ENCODE results near the gene CCL11. TPM values are rescaled to one million over a fixed set of nuclear protein-coding genes. Genes with fewer than 3 reads are reported as not detected.
A peak's percentile ranks its signal among the peaks of the same experiment; 100 is the strongest.

Gene CCL11
- total RNA-seq, 1 experiment from 2014 or later, result not detected

DNA sequence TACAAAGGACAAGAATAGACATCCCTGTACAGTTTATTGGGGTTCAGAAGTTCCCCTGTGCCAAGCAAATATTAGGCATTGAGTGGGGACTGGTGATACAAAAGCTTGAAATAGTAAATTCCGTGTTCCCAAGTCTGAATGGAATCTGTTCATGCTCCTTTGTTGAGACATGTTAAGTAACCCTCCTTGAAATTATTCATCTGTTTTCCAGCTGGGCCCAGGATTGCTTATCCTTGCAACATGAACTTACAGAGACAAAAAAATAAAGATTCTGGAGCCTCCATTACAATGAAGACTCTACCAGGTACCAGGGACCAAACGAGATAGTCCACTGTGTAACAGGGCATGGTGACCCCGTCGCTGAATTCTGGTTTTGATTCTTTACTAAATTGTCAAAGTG is 27.6 kb downstream of the CCL11 start:
- no peaks in the 10 kb centered on the region for H3K9me3 ChIP-seq (ENCODE audit: low read length)
- no peak overlapping the region for H3K9ac ChIP-seq (ENCODE audit: low read length)
- BruUV-seq (replicated peaks), result no TSS peak
- no peak overlapping the region for H2AFZ ChIP-seq (ENCODE audit: low read length)
- no peaks in the 10 kb centered on the region for H3K9me2 ChIP-seq (replicated peaks; ENCODE audit: low read length)
- H3K27ac ChIP-seq (ENCODE audit: low read length), result no peak overlapping the region
- no peaks in the 10 kb centered on the region for H4K20me1 ChIP-seq (ENCODE audit: low read length)
- intact Hi-C loops (cut with micrococcal nuclease), result no loop called here
- no peak overlapping the region for H3K4me2 ChIP-seq (ENCODE audit: low read length)
- no peaks in the 10 kb centered on the region for H3F3A ChIP-seq (ENCODE audit: low read length, unreplicated experiment)
- H3K79me2 ChIP-seq (ENCODE audit: low read length), result no peaks in the 10 kb centered on the region
- no peaks in the 10 kb centered on the region for H3K27me3 ChIP-seq (ENCODE audit: low read length)
- H3K4me1 ChIP-seq (ENCODE audit: insufficient read depth, low read length), result no peaks in the 10 kb centered on the region
- CTCF ChIA-PET, result no interaction called here
- DNase-seq, result no peak
- no peaks in the 10 kb centered on the region for H3K36me3 ChIP-seq (ENCODE audit: low read depth, low read length)
- POLR2A ChIA-PET (ENCODE audit: unreplicated experiment), result no interaction called here
- ATAC-seq, result no peak
- TF ChIP-seq, protein P1, sequence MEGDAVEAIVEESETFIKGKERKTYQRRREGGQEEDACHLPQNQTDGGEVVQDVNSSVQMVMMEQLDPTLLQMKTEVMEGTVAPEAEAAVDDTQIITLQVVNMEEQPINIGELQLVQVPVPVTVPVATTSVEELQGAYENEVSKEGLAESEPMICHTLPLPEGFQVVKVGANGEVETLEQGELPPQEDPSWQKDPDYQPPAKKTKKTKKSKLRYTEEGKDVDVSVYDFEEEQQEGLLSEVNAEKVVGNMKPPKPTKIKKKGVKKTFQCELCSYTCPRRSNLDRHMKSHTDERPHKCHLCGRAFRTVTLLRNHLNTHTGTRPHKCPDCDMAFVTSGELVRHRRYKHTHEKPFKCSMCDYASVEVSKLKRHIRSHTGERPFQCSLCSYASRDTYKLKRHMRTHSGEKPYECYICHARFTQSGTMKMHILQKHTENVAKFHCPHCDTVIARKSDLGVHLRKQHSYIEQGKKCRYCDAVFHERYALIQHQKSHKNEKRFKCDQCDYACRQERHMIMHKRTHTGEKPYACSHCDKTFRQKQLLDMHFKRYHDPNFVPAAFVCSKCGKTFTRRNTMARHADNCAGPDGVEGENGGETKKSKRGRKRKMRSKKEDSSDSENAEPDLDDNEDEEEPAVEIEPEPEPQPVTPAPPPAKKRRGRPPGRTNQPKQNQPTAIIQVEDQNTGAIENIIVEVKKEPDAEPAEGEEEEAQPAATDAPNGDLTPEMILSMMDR (conservative IDR thresholded peaks at IDR 0.05; ENCODE audit: low read depth, low read length), result no peak
- no peak for TF ChIP-seq EZH2phosphoT487 (IDR thresholded peaks at IDR 0.05; ENCODE audit: borderline replicate concordance, low read length)
- TF ChIP-seq EZH2 (IDR thresholded peaks at IDR 0.05; ENCODE audit: low read length, unreplicated experiment), result no peak
- H3K4me3 ChIP-seq (ENCODE audit: low read length), result no peak overlapping the region

DNA sequence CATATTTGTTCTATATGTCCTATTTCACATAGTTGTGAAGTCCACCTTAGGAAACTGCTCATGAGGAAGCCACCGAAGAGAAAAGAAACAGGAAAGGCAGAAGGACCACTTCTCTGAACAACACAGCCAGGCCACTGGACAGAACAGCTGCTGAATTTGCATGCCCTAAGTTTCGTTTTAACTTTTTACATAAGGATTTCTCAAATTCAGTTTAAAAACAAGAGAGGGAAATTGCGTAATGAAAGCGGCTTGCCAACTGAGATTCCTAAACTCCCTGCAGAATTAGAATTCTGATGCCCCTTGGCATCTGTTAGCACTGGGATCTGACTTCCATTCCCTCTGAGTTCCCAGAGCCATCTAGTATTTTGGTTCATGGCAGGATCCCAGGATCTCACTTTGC is 28.7 kb downstream of the CCL11 start:
- H3K27me3 ChIP-seq (ENCODE audit: low read length), result no peaks in the 10 kb centered on the region
- ChIA-PET POLR2A (ENCODE audit: unreplicated experiment) (no interaction called here), CTCF (no interaction called here)
- BruUV-seq (replicated peaks), result no TSS peak
- H3K27ac ChIP-seq (ENCODE audit: low read length), result no peak overlapping the region
- intact Hi-C loops (cut with micrococcal nuclease), result no loop called here
- no peaks in the 10 kb centered on the region for H3K79me2 ChIP-seq (ENCODE audit: low read length)
- no peaks in the 10 kb centered on the region for H3K9me2 ChIP-seq (replicated peaks; ENCODE audit: low read length)
- H3K4me2 ChIP-seq (ENCODE audit: low read length), result no peak overlapping the region
- no peaks in the 10 kb centered on the region for H3K4me1 ChIP-seq (ENCODE audit: insufficient read depth, low read length)
- no peak overlapping the region for H3K4me3 ChIP-seq (ENCODE audit: low read length)
- no peak for ATAC-seq
- no peak overlapping the region for H2AFZ ChIP-seq (ENCODE audit: low read length)
- no peaks in the 10 kb centered on the region for H4K20me1 ChIP-seq (ENCODE audit: low read length)
- no peaks in the 10 kb centered on the region for H3F3A ChIP-seq (ENCODE audit: low read length, unreplicated experiment)
- no peaks in the 10 kb centered on the region for H3K36me3 ChIP-seq (ENCODE audit: low read depth, low read length)
- DNase-seq, result no peak
- TF ChIP-seq, protein P1 (conservative IDR thresholded peaks at IDR 0.05; ENCODE audit: low read depth, low read length), result no peak
- TF ChIP-seq EZH2phosphoT487 (IDR thresholded peaks at IDR 0.05; ENCODE audit: borderline replicate concordance, low read length) (no peak), EZH2 (IDR thresholded peaks at IDR 0.05; ENCODE audit: low read length, unreplicated experiment) (no peak)
- H3K9me3 ChIP-seq (ENCODE audit: low read length), result no peaks in the 10 kb centered on the region
- H3K9ac ChIP-seq (ENCODE audit: low read length), result no peak overlapping the region

DNA sequence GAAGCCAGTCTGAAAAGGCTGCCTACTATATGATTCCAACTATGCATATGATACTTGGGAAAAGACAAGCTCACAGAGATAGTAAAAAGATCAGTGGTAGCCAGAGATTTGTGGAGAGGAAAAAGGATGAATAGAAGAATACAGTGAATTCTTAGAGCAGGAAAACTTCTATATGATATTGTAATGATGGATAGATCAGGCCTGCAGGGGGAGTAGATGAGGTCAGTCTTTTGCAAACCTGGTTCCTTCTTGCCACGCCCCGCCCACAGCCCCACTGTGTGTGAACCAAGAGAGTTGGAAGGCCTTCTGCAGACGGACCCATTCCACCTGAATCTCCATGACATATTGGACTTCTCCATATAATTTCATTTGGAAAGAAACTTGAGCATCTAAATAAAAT is 32.9 kb downstream of the CCL11 start:
- ChIA-PET CTCF (no interaction called here), POLR2A (ENCODE audit: unreplicated experiment) (no interaction called here)
- H4K20me1 ChIP-seq (ENCODE audit: low read length), result no peaks in the 10 kb centered on the region
- no TSS peak for BruUV-seq (replicated peaks)
- no peak overlapping the region for H3K27ac ChIP-seq (ENCODE audit: low read length)
- H3K9me3 ChIP-seq (ENCODE audit: low read length), result no peaks in the 10 kb centered on the region
- peak; percentile 1 for DNase-seq
- H3K4me1 ChIP-seq (ENCODE audit: insufficient read depth, low read length), result no peaks in the 10 kb centered on the region
- no peak for ATAC-seq
- intact Hi-C loops (cut with micrococcal nuclease), result no loop called here
- no peaks in the 10 kb centered on the region for H3K9me2 ChIP-seq (replicated peaks; ENCODE audit: low read length)
- H3F3A ChIP-seq (ENCODE audit: low read length, unreplicated experiment), result no peaks in the 10 kb centered on the region
- H3K4me2 ChIP-seq (ENCODE audit: low read length), result no peak overlapping the region
- H3K9ac ChIP-seq (ENCODE audit: low read length), result no peak overlapping the region
- H2AFZ ChIP-seq (ENCODE audit: low read length), result no peak overlapping the region
- no peaks in the 10 kb centered on the region for H3K79me2 ChIP-seq (ENCODE audit: low read length)
- TF ChIP-seq EZH2phosphoT487 (IDR thresholded peaks at IDR 0.05; ENCODE audit: borderline replicate concordance, low read length) (no peak), EZH2 (IDR thresholded peaks at IDR 0.05; ENCODE audit: low read length, unreplicated experiment) (no peak)
- TF ChIP-seq, protein P1 (conservative IDR thresholded peaks at IDR 0.05; ENCODE audit: low read depth, low read length), result no peak
- H3K36me3 ChIP-seq (ENCODE audit: low read depth, low read length), result no peaks in the 10 kb centered on the region
- no peak overlapping the region for H3K4me3 ChIP-seq (ENCODE audit: low read length)
- no peaks in the 10 kb centered on the region for H3K27me3 ChIP-seq (ENCODE audit: low read length)

All from PC-3 (cell line).